SU-DHL-6 (cell line): ENCODE measurements around the gene SETD6.

Source experiments
- H2AFZ ChIP-seq: fragments of 200-600 bp; sonication (generic); 2 replicates; pipeline ENCODE4 v1.6.1; 2014; ENCODE audit warnings: low read depth, mild to moderate bottlenecking, moderate library complexity, mixed read lengths, antibody characterized with exemption, low read length; ENCODE audit not compliant: severe bottlenecking
- H3F3A ChIP-seq: fragments of 200-600 bp; shearing (Covaris generic); 2 replicates; pipeline ENCODE4 v1.6.0; 2016; ENCODE audit warnings: antibody characterized with exemption, mild to moderate bottlenecking; ENCODE audit not compliant: insufficient read depth
- H3K27ac ChIP-seq: fragments of 200-600 bp; sonication (generic); 2 replicates; pipeline ENCODE4 v1.5.1; 2016; ENCODE audit warnings: low read depth, mild to moderate bottlenecking, low read length, moderate library complexity, mixed read lengths
- H3K27me3 ChIP-seq: fragments of 200-600 bp; sonication (generic), shearing (Covaris generic); 2 replicates; pipeline ENCODE4 v1.6.0; 2014; ENCODE audit warnings: mild to moderate bottlenecking, low read length
- H3K36me3 ChIP-seq: fragments of 200-600 bp; sonication (generic); 2 replicates; pipeline ENCODE4 v1.6.1; 2014; ENCODE audit warnings: mild to moderate bottlenecking, low read length, mixed read lengths
- H3K4me2 ChIP-seq: fragments of 300-600, 200-600 bp; shearing (Covaris generic), sonication (generic); 2 replicates; pipeline ENCODE4 v1.6.0; 2014; ENCODE audit warnings: low read length, low read depth, mild to moderate bottlenecking; ENCODE audit not compliant: poor library complexity, severe bottlenecking
- H3K4me3 ChIP-seq: fragments of 200-600 bp; sonication (generic); 2 replicates; pipeline ENCODE4 v1.5.1; 2014; ENCODE audit warnings: antibody characterized with exemption, low read length, mild to moderate bottlenecking, mixed read lengths; ENCODE audit not compliant: insufficient read depth, poor library complexity, severe bottlenecking
- H3K79me2 ChIP-seq: fragments of 200-600 bp; sonication (generic); 2 replicates; pipeline ENCODE4 v1.6.1; 2014; ENCODE audit warnings: mild to moderate bottlenecking, low read length, moderate library complexity; ENCODE audit not compliant: insufficient read depth
- H3K9ac ChIP-seq: fragments of 200-600 bp; sonication (generic); 2 replicates; pipeline ENCODE4 v1.7.0; 2014; ENCODE audit warnings: mild to moderate bottlenecking, low read length
- H3K9me2 ChIP-seq: fragments of 200-600 bp; sonication (generic); replicated peaks from 2 replicates; pipeline ENCODE4 v1.6.1; 2014; ENCODE audit warnings: low read length; ENCODE audit not compliant: insufficient read depth
- H3K9me3 ChIP-seq: fragments of 200-600 bp; sonication (generic); 2 replicates; pipeline ENCODE4 v1.6.1; 2014; ENCODE audit warnings: low read length, mixed read lengths; ENCODE audit not compliant: insufficient read depth
- H4K20me1 ChIP-seq: fragments of 200-600 bp; sonication (generic); 2 replicates; pipeline ENCODE4 v1.6.1; 2014; ENCODE audit warnings: low read depth, mild to moderate bottlenecking, antibody characterized with exemption, low read length, moderate library complexity, mixed read lengths
- CTCF ChIP-seq: fragments of 200-600 bp; sonication (generic); IDR thresholded peaks from one replicate; pipeline ENCODE4 v1.5.1; 2017; ENCODE audit warnings: antibody characterized with exemption, mild to moderate bottlenecking, low read length, moderate library complexity; ENCODE audit not compliant: insufficient read depth, poor library complexity, severe bottlenecking
- EZH2phosphoT487 ChIP-seq: fragments of 200-600 bp; sonication (generic), shearing (Covaris generic); conservative IDR thresholded peaks from 2 replicates; pipeline ENCODE4 v1.6.1; 2018; ENCODE audit warnings: mild to moderate bottlenecking, antibody characterized with exemption, low read length, moderate library complexity, mixed read lengths

The SETD6 gene

GRCh38 chr16:58476791-58477190, 38.5 kb upstream of the SETD6 start:
- no peak overlapping the region for H3K27ac ChIP-seq
- TF ChIP-seq EZH2phosphoT487 (no peak), CTCF (no peak)
- H3K27me3 ChIP-seq: no peaks in the 10 kb centered on the region
- H3F3A ChIP-seq: no peaks in the 10 kb centered on the region
- H3K4me3 ChIP-seq: no peak overlapping the region
- no peaks in the 10 kb centered on the region for H4K20me1 ChIP-seq
- no peaks in the 10 kb centered on the region for H3K9me2 ChIP-seq
- no peaks in the 10 kb centered on the region for H3K79me2 ChIP-seq
- no peak overlapping the region for H2AFZ ChIP-seq
- no peak overlapping the region for H3K4me2 ChIP-seq
- H3K9ac ChIP-seq: no peak overlapping the region
- no peaks in the 10 kb centered on the region for H3K36me3 ChIP-seq
- no peaks in the 10 kb centered on the region for H3K9me3 ChIP-seq

GRCh38 chr16:58478427-58478826, 36.9 kb upstream of the SETD6 start:
- no peaks in the 10 kb centered on the region for H4K20me1 ChIP-seq
- H3K9me2 ChIP-seq: no peaks in the 10 kb centered on the region
- H3K27me3 ChIP-seq: no peaks in the 10 kb centered on the region
- no peak overlapping the region for H3K4me2 ChIP-seq
- no peak overlapping the region for H3K9ac ChIP-seq
- TF ChIP-seq EZH2phosphoT487 (no peak), CTCF (no peak)
- no peaks in the 10 kb centered on the region for H3K79me2 ChIP-seq
- H2AFZ ChIP-seq: no peak overlapping the region
- H3F3A ChIP-seq: no peaks in the 10 kb centered on the region
- H3K9me3 ChIP-seq: no peaks in the 10 kb centered on the region
- no peak overlapping the region for H3K4me3 ChIP-seq
- H3K27ac ChIP-seq: no peak overlapping the region
- H3K36me3 ChIP-seq: no peaks in the 10 kb centered on the region

- TF ChIP-seq CTCF (no peak), EZH2phosphoT487 (no peak)
These were observed 34.0 kb upstream of the SETD6 start for GRCh38 chr16:58481226-58481869.

More at GRCh38 chr16:58481226-58481869, 34.0 kb upstream of the SETD6 start:
- Histone ChIP-seq H3K4me2 (no peak overlapping the region), H3F3A (no peaks in the 10 kb centered on the region), H3K9me3 (no peaks in the 10 kb centered on the region), H3K27ac (no peak overlapping the region), H4K20me1 (no peaks in the 10 kb centered on the region), H3K79me2 (no peaks in the 10 kb centered on the region), H3K9me2 (no peaks in the 10 kb centered on the region), H3K27me3 (no peaks in the 10 kb centered on the region), H3K36me3 (no peaks in the 10 kb centered on the region), H3K4me3 (no peak overlapping the region), H3K9ac (no peak overlapping the region), H2AFZ (no peak overlapping the region)
